SK-N-SH treated with all-trans-retinoic acid at 6 μM for 48 hours (cell line): ENCODE data around the gene PEAR1.

ENCODE experiments used
- ATAC-seq: fragments of 200-7000 bp; cut with Tn5 transposase; 3 replicates; pipeline ENCODE4 v1.9.1; 2020; ENCODE audit warnings: mild to moderate bottlenecking, moderate library complexity
- ARNTL ChIP-seq: fragments of 450-650 bp; formaldehyde crosslinking; IDR thresholded peaks from 2 replicates; pipeline ENCODE4 v1.5.0; 2020; ENCODE audit warnings: low read depth, mild to moderate bottlenecking, moderate library complexity, borderline replicate concordance
- BACH2 ChIP-seq: fragments of 250-450 bp; sonication (Bioruptor Pico); IDR thresholded peaks from 2 replicates; pipeline ENCODE4 v1.9.0; 2021; ENCODE audit warnings: mild to moderate bottlenecking, borderline replicate concordance
- OSR1 ChIP-seq: fragments of 250-450 bp; sonication (Bioruptor Pico); IDR thresholded peaks from 2 replicates; pipeline ENCODE4 v1.8.0; 2022; ENCODE audit warnings: moderate library complexity, mild to moderate bottlenecking, inconsistent platforms
- PPARA ChIP-seq: fragments of 250-450 bp; sonication (Bioruptor Pico); IDR thresholded peaks from 2 replicates; pipeline ENCODE4 v1.5.0; 2020; ENCODE audit warnings: mild to moderate bottlenecking, borderline replicate concordance
- SNAI2 ChIP-seq: fragments of 250-450 bp; sonication (Bioruptor Pico); IDR thresholded peaks from 2 replicates; pipeline ENCODE4 v1.5.0; 2020; ENCODE audit warnings: mild to moderate bottlenecking, moderate library complexity
- TCF4 ChIP-seq: fragments of 250-450 bp; sonication (Bioruptor Pico); IDR thresholded peaks from 2 replicates; pipeline ENCODE4 v1.8.0; 2021; ENCODE audit warnings: mild to moderate bottlenecking, moderate library complexity, borderline replicate concordance
- TOX ChIP-seq: fragments of 250-450 bp; sonication (Bioruptor Pico); IDR thresholded peaks from 2 replicates; pipeline ENCODE4 v1.8.0; 2021; ENCODE audit warnings: mild to moderate bottlenecking, moderate library complexity, borderline replicate concordance
- ZFP30 ChIP-seq: fragments of 450-650 bp; formaldehyde crosslinking; IDR thresholded peaks from 2 replicates; pipeline ENCODE4 v1.5.0; 2022; ENCODE audit warnings: mild to moderate bottlenecking, moderate library complexity
- ZNF565 ChIP-seq: fragments of 450-650 bp; formaldehyde crosslinking; conservative IDR thresholded peaks from 2 replicates; pipeline ENCODE4 v1.5.0; 2020; ENCODE audit warnings: low read depth, mild to moderate bottlenecking, moderate library complexity
- ZNF8 ChIP-seq: fragments of 450-650 bp; formaldehyde crosslinking; IDR thresholded peaks from 2 replicates; pipeline ENCODE4 v1.5.0; 2020; ENCODE audit warnings: mild to moderate bottlenecking, moderate library complexity
- TF ChIP-seq, protein P1 (sequence below): fragments of 250-450 bp; sonication (Bioruptor Pico); IDR thresholded peaks from 2 replicates; pipeline ENCODE4 v1.5.0; 2020; ENCODE audit warnings: mild to moderate bottlenecking, moderate library complexity
- TF ChIP-seq, protein P2 (sequence below): fragments of 250-450 bp; sonication (Bioruptor Pico); IDR thresholded peaks from 2 replicates; pipeline ENCODE4 v1.8.0; 2021; ENCODE audit warnings: low read depth, mild to moderate bottlenecking, moderate library complexity, borderline replicate concordance
- TF ChIP-seq, protein P3 (sequence below): fragments of 250-450 bp; sonication (Bioruptor Pico); IDR thresholded peaks from 2 replicates; pipeline ENCODE4 v1.8.0; 2020; ENCODE audit warnings: mild to moderate bottlenecking, moderate library complexity, borderline replicate concordance
- TF ChIP-seq, protein P4 (sequence below): fragments of 250-450 bp; sonication (Bioruptor Pico); IDR thresholded peaks from 2 replicates; pipeline ENCODE4 v1.5.1; 2020; ENCODE audit warnings: low read depth, mild to moderate bottlenecking, moderate library complexity

PEAR1 gene

DNA sequence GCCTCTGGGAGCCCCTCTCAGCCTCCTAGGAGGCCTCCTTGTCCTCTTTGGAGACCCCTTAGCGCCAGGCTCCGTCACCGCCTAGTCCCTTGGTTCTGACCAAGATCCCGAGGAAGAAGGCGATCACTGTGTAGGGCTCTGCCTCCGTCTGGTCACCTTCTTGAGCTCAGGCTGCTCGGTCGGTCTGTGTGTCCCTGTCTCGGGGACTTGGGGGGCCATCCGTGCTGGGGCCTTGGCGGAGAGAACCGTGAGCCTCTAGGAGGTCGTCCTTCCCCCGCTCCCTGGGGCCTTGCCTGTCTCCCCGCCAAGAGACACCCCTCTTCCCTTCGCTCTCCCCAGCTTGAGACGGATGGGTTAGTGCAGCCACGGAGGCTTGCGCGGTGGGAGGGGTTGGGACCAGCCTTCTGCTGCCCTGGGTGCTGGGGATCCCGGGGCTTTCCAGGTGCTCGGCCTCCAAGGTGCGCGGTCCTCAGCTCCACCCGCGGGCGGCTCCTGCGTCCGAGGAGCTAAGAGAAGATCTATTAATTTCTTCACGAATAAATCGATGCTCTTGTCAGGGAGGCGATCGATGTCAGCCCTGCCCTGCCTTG is 33.9 kb upstream of the PEAR1 start:
- TF ChIP-seq TCF4 (no peak), ZNF8 (no peak), BACH2 (CRISPR knock-in tag) (no peak), ZFP30 (CRISPR knock-in tag) (no peak), OSR1 (no peak), SNAI2 (CRISPR knock-in tag) (no peak)
- TF ChIP-seq, protein P1, sequence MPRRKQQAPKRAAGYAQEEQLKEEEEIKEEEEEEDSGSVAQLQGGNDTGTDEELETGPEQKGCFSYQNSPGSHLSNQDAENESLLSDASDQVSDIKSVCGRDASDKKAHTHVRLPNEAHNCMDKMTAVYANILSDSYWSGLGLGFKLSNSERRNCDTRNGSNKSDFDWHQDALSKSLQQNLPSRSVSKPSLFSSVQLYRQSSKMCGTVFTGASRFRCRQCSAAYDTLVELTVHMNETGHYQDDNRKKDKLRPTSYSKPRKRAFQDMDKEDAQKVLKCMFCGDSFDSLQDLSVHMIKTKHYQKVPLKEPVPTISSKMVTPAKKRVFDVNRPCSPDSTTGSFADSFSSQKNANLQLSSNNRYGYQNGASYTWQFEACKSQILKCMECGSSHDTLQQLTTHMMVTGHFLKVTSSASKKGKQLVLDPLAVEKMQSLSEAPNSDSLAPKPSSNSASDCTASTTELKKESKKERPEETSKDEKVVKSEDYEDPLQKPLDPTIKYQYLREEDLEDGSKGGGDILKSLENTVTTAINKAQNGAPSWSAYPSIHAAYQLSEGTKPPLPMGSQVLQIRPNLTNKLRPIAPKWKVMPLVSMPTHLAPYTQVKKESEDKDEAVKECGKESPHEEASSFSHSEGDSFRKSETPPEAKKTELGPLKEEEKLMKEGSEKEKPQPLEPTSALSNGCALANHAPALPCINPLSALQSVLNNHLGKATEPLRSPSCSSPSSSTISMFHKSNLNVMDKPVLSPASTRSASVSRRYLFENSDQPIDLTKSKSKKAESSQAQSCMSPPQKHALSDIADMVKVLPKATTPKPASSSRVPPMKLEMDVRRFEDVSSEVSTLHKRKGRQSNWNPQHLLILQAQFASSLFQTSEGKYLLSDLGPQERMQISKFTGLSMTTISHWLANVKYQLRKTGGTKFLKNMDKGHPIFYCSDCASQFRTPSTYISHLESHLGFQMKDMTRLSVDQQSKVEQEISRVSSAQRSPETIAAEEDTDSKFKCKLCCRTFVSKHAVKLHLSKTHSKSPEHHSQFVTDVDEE (CRISPR knock-in tag): no peak
- TF ChIP-seq, protein P2, sequence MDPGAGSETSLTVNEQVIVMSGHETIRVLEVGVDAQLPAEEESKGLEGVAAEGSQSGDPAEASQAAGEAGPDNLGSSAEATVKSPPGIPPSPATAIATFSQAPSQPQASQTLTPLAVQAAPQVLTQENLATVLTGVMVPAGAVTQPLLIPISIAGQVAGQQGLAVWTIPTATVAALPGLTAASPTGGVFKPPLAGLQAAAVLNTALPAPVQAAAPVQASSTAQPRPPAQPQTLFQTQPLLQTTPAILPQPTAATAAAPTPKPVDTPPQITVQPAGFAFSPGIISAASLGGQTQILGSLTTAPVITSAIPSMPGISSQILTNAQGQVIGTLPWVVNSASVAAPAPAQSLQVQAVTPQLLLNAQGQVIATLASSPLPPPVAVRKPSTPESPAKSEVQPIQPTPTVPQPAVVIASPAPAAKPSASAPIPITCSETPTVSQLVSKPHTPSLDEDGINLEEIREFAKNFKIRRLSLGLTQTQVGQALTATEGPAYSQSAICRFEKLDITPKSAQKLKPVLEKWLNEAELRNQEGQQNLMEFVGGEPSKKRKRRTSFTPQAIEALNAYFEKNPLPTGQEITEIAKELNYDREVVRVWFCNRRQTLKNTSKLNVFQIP (CRISPR knock-in tag): no peak
- peak; percentile 42 for ATAC-seq

DNA sequence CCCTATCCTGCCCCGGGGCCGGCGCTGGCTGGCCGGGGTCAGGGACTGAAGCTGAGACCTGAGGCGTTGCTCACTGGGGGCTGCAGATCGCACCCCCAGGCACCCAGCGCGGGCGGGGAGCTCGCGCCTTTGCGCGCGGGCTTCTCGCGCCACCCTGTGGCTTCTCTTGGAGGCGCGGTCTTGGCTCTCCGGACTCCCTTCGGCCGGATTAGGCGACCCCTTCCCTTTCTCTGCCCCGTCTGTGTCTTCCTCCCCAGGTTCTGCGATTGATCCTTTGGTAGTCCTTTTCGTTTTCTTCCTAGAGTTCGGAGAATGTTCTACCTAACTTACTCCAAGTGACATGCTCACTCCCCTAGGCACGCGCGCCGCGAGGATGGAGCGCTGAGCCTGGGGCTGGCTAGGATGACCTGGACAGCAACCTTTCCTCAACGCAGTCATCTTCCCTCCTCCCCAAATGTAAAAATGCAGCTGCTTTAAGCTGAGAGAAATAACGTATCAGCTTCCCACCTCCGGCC is 33.3 kb upstream of the PEAR1 start:
- peak; percentile 82 for ATAC-seq
- TF ChIP-seq, protein P3, sequence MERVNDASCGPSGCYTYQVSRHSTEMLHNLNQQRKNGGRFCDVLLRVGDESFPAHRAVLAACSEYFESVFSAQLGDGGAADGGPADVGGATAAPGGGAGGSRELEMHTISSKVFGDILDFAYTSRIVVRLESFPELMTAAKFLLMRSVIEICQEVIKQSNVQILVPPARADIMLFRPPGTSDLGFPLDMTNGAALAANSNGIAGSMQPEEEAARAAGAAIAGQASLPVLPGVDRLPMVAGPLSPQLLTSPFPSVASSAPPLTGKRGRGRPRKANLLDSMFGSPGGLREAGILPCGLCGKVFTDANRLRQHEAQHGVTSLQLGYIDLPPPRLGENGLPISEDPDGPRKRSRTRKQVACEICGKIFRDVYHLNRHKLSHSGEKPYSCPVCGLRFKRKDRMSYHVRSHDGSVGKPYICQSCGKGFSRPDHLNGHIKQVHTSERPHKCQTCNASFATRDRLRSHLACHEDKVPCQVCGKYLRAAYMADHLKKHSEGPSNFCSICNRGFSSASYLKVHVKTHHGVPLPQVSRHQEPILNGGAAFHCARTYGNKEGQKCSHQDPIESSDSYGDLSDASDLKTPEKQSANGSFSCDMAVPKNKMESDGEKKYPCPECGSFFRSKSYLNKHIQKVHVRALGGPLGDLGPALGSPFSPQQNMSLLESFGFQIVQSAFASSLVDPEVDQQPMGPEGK: peak; percentile 75; the same call in 1 of the 2 replicates
- TF ChIP-seq SNAI2 (CRISPR knock-in tag): no peak

DNA sequence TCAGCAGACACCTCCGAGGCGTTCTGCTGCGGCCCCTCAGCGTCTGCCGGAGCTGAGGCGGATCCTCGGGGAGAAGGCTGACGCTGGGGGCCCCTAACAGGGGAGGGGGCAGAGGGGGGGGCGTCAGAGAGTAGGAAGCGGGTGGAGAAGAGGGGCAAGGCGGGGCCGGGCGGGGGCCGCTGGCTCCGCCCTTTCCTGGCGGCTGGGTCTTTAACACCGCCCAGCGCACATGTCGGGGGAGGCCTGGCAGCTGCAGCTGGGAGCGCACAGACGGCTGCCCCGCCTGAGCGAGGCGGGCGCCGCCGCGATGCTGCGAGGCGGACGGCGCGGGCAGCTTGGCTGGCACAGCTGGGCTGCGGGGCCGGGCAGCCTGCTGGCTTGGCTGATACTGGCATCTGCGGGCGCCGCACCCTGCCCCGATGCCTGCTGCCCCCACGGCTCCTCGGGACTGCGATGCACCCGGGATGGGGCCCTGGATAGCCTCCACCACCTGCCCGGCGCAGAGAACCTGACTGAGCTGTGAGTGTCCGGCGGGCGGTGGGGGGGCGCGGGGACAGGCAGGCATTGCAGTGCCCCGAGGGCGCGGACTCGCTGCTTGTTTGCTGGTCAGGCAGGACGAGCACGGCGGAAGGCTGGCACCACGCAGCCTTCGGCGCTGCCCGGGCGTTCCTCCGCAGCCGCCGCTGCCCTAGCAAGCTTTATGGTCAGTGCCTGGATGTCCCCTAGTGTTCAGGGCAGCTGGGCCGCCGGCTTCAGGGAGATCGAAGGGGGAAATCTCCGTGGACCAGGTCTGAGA is 32.7 kb upstream of the PEAR1 start, which contains the start of gene NTRK1:
TSS of gene NTRK1 (plus strand) at position 238 of the 796 bp plus-strand sequence. CDS start at position 308, 70 bp downstream.
- TF ChIP-seq ZNF8 (no peak), ARNTL (no peak), TOX (CRISPR knock-in tag) (no peak), SNAI2 (CRISPR knock-in tag) (no peak), ZNF565 (no peak), ZFP30 (CRISPR knock-in tag) (no peak)
- TF ChIP-seq, protein P2 (CRISPR knock-in tag): no peak
- TF ChIP-seq, protein P4, sequence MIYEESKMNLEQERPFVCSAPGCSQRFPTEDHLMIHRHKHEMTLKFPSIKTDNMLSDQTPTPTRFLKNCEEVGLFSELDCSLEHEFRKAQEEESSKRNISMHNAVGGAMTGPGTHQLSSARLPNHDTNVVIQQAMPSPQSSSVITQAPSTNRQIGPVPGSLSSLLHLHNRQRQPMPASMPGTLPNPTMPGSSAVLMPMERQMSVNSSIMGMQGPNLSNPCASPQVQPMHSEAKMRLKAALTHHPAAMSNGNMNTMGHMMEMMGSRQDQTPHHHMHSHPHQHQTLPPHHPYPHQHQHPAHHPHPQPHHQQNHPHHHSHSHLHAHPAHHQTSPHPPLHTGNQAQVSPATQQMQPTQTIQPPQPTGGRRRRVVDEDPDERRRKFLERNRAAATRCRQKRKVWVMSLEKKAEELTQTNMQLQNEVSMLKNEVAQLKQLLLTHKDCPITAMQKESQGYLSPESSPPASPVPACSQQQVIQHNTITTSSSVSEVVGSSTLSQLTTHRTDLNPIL (CRISPR knock-in tag): no peak
- peak; percentile 63 for ATAC-seq

DNA sequence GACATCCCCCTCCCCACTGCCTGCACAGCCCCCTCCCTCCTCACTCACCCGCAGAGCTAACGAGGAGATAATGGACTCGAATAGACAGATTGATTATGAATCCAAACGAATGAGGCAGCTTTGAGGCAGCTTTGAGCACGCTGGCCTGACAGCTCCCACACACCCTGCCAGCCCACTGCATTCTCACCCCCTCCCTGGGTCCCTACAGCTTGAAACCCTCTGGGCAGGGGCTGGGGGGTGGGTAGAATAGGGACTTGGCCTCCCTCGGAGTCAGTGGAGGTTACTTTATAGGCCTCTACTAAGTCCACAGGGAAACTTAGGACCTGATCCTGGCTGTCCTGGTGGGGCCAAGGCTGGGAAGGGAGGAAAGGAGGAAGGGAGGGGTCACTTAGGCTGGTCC is 30.9 kb upstream of the PEAR1 start:
- no peak for ATAC-seq
- no peak for TF ChIP-seq SNAI2 (CRISPR knock-in tag)
- TF ChIP-seq, protein P1 (CRISPR knock-in tag): no peak
- TF ChIP-seq, protein P2 (CRISPR knock-in tag): no peak
- no peak for TF ChIP-seq PPARA
